HG03571 (cell line): Measurements from ENCODE around the gene THBS1.

ENCODE experiments used
- ATAC-seq: cut with Tn5 transposase; IDR thresholded peaks from one replicate; pipeline ENCODE4 v1.9.1; 2021; ENCODE audit not compliant: unreplicated experiment

The THBS1 gene

DNA sequence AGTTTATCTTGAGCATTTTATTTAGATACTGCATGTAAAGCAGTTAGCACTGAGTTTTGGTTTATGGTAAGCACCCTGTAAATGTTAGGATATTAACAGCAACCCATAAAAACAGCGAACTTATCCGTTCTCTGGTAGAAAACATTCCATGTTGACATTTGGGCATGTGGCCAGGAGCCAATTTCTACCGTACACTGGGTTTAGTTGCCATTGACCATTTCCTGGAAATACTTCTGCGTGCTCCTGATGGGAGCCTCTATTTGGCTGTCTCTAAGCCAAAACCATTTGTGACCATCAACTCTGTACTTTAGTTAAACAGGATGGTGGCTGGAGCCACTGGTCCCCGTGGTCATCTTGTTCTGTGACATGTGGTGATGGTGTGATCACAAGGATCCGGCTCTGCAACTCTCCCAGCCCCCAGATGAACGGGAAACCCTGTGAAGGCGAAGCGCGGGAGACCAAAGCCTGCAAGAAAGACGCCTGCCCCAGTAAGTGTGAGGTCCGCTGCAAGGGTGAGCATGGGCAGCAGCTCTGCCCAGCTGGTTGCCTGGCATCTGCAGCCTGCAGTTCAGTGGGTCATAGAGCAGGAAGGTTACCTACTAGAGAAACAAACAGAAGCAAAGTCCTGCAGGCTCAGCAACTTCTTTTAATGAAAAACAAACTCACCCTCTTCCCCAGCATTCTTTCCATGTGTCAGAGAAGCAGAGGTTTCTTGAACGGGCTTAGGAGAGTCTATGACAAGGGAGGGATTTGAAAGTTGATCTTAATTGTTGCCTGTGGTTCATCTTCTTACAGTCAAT, 7.1 kb downstream of the THBS1 start:
- no peak for ATAC-seq

DNA sequence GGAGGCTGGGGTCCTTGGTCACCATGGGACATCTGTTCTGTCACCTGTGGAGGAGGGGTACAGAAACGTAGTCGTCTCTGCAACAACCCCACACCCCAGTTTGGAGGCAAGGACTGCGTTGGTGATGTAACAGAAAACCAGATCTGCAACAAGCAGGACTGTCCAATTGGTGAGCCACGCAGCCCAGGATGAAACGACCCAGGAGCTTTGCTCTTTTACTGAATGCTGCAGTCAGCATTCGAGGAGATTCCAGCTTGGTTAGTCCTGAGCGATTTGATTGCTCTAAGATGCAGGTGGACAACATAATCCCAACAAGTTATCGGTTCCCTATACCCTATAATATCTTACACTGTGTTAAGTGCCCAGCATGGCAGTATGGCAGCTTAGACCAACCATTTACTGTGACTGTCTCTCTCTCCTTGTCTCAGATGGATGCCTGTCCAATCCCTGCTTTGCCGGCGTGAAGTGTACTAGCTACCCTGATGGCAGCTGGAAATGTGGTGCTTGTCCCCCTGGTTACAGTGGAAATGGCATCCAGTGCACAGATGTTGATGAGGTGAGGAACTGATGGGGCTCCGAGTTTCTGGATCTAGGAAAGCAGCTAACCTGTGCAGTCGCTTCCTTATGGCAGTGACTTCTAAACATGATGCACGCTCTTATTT, 7.8 kb downstream of the THBS1 start:
- ATAC-seq: no peak

DNA sequence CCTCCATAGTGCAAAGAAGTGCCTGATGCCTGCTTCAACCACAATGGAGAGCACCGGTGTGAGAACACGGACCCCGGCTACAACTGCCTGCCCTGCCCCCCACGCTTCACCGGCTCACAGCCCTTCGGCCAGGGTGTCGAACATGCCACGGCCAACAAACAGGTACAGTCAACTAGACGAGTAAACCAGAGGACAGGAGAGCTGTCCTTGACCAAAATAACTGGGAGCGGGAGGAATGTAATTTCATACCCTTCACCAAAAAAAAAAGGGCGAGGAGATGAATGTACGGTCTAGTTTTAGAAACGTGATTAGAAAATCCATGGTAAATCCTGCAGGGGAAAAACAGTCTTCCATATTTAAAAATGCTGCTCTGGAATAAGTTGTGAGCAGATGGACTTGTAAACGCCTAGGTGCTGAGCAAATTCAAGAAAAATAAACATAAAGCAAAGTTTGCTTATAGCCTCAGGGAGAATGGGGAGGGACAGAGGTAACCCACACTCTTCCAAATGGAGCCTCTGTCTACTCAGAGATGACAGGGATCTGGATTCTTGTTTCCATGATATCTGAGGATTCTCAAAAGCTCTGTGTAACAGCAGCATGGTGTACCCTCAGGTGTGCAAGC, 8.4 kb downstream of the THBS1 start:
- no peak for ATAC-seq

DNA sequence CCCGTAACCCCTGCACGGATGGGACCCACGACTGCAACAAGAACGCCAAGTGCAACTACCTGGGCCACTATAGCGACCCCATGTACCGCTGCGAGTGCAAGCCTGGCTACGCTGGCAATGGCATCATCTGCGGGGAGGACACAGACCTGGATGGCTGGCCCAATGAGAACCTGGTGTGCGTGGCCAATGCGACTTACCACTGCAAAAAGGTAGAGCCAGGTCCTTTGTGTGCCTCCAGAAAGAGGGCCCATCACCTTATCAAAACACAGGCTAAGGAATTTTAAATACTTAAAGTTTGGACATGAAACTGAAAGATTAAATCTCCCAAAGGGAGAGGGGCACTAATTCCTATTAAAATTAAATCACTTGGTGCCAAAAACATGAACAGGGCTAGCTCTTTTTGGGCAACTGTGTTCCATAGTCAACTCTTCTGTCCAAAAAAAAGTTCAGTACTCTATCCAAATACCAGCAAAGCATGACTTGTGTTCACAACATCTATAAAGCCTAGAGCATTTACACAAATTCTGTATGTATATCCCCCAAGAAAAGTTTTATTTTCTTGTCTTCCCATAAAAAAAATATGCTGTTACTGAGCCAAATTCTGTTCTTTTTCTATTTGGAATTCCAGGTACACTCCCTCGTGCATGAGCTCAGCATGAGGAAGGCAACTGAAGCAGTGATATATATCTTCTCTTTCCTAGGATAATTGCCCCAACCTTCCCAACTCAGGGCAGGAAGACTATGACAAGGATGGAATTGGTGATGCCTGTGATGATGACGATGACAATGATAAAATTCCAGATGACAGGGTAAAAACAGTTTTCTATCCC, 9.2 kb downstream of the THBS1 start:
- no peak for ATAC-seq

DNA sequence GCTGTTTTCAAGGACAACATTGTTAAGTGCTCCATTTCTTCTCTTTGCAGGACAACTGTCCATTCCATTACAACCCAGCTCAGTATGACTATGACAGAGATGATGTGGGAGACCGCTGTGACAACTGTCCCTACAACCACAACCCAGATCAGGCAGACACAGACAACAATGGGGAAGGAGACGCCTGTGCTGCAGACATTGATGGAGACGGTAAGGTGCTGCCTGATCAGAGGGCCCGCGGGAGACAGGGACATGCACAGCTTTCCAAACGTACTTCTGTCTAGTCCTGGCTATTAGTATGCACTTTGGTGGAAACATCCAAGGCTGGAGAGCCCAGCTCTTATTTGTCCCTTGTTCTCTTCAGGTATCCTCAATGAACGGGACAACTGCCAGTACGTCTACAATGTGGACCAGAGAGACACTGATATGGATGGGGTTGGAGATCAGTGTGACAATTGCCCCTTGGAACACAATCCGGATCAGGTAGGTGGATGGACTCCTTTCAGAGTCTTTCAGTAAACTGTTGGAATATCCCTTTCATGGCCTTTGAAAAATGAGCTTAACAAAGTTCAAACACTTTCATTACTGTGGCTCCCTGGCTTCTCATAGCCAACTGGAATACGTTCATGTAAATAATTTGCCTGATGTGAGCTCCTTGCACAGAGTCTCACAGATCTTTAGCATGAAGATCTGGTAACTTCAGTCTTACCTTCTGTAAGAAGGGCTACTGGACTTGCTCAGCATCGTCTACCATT, 10.4 kb downstream of the THBS1 start:
- no peak for ATAC-seq

DNA sequence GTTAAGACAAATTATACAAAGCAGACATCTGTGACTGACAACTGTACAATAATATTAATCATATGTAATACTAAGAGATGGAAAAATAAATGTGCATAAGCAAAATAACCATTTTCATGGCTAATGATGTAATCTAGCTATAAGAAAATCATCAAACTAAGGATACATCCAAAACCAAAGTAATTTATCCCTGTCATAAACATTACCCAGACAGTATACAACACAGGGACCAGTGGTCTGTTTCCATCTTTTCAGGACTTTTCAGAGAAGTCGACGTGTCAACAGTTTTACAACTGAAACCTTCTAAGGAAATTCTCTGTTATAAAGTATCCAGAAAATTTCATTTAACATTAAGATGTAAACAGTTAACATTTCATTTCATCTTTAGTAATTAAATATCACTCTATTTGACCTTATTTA, 11.0 kb downstream of the THBS1 start:
- ATAC-seq: no peak

DNA sequence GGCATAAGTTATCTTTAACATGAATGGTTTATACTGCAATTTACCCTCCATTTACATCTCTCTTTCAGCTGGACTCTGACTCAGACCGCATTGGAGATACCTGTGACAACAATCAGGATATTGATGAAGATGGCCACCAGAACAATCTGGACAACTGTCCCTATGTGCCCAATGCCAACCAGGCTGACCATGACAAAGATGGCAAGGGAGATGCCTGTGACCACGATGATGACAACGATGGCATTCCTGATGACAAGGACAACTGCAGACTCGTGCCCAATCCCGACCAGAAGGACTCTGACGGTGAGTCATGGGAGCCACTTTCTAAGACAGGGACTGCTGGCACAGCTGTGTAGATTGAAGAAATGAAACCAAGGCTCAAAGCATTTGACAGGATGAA, 11.6 kb downstream of the THBS1 start:
- ATAC-seq: no peak

DNA sequence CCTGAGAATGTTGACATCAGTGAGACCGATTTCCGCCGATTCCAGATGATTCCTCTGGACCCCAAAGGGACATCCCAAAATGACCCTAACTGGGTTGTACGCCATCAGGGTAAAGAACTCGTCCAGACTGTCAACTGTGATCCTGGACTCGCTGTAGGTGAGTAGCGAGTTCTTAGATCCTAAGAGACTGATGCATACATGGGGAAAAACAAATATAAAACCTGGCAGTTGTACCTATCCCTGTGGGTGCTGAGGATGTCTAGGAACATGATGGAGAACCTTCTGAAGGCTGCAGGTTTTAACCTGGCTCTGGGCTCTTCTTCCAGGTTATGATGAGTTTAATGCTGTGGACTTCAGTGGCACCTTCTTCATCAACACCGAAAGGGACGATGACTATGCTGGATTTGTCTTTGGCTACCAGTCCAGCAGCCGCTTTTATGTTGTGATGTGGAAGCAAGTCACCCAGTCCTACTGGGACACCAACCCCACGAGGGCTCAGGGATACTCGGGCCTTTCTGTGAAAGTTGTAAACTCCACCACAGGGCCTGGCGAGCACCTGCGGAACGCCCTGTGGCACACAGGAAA, 12.3 kb downstream of the THBS1 start:
- ATAC-seq: no peak

DNA sequence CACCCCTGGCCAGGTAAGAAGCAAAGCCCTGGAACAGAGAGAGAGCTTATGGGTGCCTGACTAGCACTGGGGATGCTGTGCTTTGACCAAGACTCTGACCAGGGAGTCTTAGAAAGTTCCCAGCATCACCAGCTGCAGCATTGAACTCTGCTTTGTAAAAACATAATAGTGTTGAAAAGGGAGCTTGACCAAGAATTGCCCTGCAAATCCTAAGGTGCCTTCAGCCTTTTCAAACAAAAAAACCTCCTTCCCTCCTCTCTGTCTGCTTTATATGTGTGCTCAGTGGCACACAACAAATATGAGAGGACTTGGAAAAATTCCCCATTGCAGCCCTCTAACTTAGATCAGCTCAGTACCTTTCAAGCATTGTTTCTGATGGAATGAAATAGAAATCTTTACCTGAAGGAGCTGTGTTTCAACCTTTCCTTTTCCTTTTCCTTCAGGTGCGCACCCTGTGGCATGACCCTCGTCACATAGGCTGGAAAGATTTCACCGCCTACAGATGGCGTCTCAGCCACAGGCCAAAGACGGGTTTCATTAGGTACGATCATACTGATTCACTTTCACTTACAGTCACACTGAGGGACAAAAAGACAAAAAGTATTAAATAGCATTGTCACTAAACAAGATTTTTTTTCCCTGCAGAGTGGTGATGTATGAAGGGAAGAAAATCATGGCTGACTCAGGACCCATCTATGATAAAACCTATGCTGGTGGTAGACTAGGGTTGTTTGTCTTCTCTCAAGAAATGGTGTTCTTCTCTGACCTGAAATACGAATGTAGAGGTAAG, 13.0 kb downstream of the THBS1 start:
- ATAC-seq: no peak

DNA sequence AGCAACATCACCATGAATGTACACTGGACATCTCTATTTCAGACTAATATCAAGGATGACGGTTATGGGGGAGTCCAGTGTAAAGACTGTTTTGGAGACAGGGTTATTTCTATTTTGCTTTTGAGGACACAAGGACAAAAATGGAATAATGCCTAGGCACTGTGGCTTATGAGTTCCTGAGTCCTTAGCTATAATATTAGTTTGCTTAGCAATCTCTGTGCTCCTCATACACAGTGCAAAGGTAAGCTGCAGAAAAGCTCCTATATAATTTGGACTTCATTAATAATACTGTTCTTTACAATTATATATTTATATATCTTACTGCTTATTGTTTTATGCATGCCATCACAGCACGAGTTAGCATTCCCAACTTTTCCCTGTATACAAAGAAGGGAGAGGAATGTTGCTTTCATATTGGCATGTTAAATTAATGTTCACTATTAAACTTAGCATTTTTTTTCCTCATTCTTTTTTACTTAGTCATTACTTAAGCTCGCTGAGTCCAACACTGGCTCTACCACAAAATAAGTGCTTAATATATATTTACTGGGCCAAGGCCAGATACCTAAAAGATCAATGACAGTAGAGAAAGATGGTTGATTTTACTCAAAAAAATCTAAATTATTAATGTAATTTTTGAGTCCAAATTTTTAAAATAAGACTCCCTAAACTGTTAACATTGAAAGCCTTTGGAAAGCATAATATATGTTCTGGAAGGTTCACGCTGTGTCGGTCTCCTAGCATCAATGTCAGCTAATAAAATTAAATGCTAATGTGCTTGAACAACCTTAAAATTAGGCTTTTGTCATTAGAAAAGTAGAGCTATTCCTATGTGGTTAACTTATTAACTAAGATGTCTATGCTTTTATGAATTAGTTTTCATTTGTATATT, 13.8 kb downstream of the THBS1 start:
- no peak for ATAC-seq

DNA sequence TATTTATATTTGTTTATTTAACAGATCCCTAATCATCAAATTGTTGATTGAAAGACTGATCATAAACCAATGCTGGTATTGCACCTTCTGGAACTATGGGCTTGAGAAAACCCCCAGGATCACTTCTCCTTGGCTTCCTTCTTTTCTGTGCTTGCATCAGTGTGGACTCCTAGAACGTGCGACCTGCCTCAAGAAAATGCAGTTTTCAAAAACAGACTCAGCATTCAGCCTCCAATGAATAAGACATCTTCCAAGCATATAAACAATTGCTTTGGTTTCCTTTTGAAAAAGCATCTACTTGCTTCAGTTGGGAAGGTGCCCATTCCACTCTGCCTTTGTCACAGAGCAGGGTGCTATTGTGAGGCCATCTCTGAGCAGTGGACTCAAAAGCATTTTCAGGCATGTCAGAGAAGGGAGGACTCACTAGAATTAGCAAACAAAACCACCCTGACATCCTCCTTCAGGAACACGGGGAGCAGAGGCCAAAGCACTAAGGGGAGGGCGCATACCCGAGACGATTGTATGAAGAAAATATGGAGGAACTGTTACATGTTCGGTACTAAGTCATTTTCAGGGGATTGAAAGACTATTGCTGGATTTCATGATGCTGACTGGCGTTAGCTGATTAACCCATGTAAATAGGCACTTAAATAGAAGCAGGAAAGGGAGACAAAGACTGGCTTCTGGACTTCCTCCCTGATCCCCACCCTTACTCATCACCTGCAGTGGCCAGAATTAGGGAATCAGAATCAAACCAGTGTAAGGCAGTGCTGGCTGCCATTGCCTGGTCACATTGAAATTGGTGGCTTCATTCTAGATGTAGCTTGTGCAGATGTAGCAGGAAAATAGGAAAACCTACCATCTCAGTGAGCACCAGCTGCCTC, 14.7 kb downstream of the THBS1 start:
- no peak for ATAC-seq

DNA sequence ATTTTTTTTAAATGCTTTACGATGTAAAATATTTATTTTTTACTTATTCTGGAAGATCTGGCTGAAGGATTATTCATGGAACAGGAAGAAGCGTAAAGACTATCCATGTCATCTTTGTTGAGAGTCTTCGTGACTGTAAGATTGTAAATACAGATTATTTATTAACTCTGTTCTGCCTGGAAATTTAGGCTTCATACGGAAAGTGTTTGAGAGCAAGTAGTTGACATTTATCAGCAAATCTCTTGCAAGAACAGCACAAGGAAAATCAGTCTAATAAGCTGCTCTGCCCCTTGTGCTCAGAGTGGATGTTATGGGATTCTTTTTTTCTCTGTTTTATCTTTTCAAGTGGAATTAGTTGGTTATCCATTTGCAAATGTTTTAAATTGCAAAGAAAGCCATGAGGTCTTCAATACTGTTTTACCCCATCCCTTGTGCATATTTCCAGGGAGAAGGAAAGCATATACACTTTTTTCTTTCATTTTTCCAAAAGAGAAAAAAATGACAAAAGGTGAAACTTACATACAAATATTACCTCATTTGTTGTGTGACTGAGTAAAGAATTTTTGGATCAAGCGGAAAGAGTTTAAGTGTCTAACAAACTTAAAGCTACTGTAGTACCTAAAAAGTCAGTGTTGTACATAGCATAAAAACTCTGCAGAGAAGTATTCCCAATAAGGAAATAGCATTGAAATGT, 15.6 kb downstream of the THBS1 start:
- no peak for ATAC-seq

DNA sequence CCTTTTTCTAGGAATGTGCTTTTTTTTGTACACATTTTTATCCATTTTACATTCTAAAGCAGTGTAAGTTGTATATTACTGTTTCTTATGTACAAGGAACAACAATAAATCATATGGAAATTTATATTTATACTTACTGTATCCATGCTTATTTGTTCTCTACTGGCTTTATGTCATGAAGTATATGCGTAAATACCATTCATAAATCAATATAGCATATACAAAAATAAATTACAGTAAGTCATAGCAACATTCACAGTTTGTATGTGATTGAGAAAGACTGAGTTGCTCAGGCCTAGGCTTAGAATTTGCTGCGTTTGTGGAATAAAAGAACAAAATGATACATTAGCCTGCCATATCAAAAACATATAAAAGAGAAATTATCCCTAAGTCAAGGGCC, 16.5 kb downstream of the THBS1 start:
- ATAC-seq: no peak

DNA sequence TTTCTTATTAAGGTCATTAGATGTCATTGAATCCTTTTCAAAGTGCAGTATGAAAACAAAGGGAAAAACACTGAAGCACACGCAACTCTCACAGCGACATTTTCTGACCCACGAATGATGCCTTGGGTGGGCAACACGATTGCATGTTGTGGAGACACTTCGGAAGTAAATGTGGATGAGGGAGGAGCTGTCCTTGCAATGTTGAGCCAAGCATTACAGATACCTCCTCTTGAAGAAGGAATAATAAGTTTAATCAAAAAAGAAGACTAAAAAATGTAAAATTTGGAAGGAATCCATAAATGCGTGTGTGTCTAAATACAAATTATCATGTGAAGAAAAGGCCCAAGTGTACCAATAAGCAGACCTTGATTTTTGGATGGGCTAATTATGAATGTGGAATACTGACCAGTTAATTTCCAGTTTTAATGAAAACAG, 16.9 kb downstream of the THBS1 start:
- no peak for ATAC-seq

DNA sequence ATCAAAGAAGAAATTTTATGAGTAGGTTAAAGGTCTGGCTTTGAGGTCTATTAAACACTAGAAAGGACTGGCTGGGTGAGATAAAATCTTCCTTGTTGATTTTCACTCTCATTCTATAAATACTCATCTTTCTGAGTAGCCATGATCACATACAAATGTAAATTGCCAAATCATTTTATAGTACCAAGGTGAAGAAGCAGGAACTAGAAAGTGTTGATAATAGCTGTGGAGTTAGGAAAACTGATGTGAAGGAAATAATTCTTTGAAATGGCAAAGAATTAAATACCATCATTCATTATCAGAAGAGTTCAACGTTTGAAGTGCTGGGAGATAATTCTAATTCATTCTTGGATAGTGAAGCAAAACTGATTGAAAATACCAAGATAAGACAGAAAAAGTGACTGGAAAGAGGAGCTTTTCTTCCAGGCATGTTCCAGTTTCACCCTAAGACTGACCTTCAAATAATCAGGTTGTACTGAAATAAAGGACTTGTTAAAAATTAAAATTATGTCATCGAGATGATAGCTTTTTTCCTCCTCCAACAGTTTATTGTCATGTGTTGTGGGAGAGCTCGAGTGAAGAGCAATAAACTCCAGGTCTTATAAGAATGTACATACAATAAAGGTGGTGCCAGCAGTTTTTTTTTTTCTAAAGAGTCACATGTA, 17.4 kb downstream of the THBS1 start:
- ATAC-seq: no peak
